Dedifferentiated amniotic fluid mesenchymal stem cell (primary cell): Measurements from ENCODE around the gene HEPHL1.

Experiments
- DNase-seq: peaks from one replicate; pipeline ENCODE4 v3.0.0-alpha.2; 2016; ENCODE audit errors: extremely low spot score

The HEPHL1 gene

DNA sequence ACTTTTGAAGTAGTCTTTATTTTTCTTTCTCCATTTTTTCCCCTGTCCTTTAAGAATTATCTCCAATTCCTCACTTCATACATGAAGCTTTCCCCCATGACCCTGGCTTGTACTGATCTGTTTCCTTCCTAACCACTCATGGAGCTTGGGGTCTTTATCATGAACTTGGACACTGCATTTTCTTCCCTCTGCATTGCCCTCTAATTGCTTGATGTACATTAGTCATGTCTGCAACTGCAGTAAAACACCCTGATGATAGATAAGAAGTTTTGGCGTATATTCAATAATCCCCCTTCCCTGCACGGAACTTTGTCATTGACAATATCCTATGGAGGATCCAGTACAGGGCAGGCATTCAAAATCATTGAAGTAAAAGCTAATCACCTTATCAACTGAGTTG is 3.4 kb downstream of the HEPHL1 start:
- DNase-seq = no peak

DNA sequence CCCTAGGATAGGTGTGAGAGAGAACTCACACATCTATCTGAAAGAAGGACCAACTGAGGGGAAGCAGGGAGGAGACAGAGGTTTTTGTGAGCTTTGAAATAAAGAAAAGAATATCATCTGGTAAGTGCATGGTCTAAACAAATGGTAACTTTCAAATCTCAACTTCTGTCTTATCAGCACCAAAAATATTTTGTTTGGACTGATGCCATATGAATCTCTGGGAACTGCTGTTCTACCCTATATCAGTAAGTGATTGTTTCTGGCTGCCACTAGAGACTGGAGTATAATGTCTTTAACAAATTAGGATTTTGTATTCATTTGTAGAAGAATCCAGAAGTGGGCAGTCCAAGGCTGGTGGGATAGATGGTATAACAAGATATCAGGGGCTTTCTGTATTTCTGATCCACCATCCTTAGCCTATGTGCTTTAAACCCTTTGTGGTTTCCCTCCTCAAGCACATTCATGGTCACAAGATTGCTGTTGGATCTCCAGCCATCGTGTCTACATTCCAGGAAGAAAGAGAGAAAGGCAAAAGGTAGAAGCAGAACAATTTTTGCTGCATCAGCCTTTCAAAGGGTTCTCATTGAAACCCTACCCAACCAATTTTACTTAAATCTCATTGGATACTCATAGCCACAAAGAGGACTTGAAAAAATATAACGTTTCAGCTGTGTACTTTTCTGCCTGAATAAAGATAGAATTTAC is 4.7 kb downstream of the HEPHL1 start:
- DNase-seq = no peak

DNA sequence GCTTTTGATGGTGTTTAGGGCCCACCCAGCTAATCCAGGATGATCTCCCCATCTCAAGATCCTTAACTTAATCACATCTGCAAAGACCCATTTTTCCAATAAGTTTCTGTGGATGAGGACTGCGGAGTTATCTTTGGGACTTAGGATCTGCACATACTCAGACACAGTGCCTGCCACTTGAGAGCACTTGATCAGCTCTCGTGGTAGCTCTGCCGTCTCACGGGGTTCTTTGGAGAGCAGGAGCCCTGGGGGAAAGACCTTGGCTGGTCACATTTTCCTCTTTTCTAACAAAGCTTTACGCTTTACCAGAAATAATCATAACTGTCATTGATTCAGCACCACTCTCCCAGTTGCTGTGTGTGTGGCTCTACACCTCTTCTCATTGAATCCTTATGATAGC is 6.1 kb downstream of the HEPHL1 start:
- DNase-seq = no peak

DNA sequence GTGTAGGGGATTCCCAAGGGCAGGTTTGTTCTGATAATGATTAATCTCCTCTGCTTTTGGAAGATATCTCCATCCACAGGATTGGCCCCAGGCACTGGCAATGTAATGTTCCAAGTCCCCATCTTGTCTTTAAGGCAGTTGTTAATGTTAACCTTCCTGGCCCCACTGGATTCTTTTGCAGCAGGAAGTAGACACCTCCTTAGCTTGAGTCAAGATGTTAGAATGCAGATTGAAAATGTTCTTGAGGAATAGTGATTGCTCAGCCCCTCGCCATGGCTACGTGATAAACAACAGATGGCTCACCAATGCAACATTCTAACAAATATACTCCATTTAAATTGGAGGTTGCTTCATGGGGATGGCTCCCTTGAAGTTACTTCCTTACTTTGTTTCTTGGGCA is 7.3 kb downstream of the HEPHL1 start:
- no peak for DNase-seq

DNA sequence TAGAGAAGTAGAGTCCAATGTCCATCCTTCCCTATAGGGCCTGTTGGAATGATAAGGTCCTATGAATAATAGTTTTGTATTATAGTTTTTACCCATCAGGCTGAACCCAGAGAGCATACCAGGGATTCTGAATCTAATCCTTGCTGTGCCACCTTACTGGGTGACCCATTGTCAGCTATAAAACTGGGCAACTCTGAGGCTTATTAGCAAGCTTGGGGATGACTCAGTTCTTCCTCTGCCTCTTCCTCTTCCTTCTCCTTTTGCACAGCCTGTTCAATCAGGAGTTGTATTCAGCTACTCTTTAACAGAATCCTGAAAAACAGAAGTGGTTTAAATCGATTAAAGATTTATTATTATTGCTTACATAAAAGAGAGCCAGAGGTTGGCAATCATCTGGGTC is 8.9 kb downstream of the HEPHL1 start:
- DNase-seq = no peak

DNA sequence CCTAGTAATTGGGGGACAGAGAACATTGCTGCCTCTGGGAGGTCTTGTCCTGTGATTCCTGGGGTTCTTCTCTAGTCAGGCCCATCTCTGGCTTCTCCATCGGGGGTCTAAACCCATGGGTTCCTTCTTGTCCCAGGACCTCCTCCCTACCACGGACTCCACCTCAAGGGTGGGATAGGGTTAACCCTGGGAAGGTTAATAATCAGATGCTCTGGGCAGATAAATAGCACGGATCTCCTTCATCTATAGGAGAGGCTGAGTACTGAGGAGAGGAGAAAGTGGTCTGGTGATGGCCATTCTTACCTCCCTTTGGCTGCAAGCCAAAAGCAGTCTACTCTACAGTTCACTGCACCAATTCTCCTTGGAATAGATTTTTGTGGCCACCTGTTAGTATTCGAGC is 10.5 kb downstream of the HEPHL1 start:
- DNase-seq = no peak

DNA sequence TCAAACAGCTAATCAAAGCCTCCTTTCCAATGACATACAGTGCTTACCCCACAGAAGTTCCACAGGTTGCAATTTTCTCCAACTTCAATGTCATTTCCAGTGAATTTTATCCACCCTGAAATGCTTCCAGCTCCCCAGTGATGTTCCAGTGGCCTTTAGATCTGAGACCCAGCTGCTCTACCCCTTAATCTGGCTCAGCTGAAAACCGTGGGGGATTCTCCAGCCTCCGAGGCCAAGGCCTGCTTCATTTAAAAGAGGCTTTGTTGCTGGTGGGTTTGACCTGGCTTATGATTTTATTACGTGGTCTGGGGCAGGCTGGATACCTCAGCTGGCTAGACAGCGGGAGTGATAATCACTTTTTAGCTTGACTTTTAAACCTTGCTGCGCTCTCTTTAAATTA is 10.9 kb downstream of the HEPHL1 start:
- no peak for DNase-seq

DNA sequence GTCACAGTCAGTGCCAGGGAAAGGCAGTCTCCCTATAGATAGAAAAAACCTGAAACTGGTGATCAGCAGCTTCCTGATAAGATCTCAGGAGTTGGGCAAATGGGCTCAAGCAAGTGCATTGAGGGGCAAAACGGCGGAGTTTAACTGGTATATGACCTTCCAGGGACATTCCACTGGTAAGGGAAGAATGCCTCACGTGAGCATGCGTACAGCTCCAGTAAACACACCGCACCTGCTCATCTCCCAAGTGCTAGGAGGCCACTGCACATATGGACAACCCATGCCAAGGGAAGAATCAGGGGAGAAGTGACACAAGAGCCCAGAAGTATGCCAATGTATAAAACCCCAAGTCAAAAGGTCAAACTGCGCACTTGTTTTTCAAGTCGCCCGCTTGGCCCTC is 11.6 kb downstream of the HEPHL1 start:
- no peak for DNase-seq

DNA sequence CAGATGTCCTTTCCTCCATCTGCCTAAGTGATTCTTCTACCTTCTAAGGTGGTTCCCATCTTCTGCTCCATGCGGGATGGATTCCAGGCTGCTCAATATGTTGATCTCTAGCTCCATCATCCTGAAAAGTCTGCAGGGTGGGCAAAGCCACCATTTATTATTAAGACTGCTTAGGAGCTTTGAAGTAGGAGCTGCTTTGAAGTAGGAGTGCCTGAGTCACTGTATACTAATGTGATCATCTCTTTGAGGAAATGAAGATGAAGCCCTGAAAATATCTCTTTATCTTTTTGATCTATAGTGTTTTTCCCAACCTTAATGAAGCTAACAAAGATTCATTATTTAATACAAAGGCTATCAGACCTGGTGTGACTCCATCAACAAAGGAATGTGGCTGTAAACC is 13.1 kb downstream of the HEPHL1 start:
- no peak for DNase-seq

DNA sequence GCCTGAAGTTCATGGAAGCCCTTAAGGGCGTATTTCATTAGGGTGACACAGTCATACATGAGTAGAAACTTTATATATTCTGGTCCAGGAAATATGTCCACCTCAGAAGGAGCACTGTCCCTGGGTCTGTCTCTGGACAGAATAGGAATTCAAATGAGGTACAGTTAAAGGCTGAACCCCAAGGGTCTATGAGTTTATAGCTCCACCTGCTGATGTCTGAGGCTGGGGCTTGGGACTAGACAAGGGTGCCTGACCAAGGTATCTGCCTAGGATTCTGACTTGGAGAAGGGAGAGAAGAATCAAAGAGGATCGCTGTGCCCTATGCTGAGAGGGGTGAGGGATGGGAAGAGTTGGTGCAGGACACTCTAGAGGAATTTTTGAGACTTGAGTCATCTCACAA is 14.9 kb downstream of the HEPHL1 start:
- DNase-seq = no peak

DNA sequence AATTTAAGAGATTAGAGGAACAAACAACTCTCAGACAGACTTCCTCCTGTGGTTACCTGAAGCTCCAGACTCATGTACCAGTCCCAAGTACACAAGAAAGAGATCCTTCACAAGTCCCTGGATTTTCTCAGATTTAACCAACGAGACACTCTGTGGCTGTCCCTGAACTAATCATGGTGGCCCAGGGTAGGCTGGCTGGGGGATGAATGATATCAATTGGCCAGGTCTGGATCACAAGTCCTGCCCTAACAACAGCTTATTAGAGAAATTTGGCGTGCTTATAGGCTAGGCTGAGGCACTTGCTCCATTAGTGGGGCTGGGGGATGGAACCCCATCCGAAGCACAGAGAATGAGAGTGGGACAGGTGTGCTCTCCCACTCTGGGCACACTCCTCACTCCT is 22.1 kb downstream of the HEPHL1 start:
- no peak for DNase-seq

DNA sequence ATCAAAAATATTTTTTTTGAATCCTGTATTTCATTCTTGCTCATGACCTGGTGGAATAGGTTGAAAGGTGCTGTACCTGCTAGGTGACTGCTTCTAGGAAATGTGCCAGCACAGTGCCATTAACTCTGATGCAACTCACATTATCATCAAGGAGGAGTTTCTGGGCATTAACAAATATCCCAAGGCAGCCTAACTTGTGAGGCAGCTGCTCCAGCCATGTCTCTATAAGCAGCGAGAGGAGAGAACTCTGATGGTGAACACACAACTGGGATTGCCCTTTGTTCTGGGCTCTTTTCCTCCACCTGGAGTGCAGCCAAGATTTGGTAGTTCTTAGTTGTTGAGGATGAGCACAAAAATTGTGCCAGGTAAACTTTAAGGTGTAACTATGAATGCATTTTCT is 25.6 kb downstream of the HEPHL1 start:
- no peak for DNase-seq

DNA sequence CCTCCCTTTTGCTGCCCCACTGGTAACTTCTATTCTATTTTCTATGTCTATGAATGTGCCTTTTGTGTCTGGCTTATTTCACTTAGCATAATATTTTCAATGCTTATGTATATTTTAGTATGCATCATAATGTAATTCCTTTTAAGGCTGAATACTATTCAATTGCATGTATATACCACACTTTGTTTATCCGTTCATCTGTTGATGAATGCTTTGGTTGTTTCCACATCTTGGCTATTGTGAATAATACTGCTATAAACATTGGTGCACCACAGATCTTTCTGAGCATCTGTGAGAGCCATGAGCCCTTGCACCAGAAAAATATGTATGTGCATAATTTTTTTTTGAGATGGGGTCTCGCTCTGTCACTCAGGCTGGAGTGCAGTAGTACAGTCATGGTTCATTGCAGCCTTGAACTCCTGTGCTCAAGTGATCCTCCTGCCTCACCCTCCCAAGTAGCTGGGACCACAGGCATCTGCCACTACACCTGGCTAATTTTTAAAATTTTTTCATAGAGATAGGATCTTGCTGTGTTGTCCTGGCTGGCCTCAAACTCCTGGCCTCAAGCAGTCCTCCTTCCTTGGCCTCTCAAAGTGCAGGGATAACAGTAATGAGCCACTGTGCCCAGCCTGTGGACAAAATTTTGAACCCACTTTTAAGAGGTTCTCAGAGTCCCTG is 27.0 kb downstream of the HEPHL1 start:
- no peak for DNase-seq

DNA sequence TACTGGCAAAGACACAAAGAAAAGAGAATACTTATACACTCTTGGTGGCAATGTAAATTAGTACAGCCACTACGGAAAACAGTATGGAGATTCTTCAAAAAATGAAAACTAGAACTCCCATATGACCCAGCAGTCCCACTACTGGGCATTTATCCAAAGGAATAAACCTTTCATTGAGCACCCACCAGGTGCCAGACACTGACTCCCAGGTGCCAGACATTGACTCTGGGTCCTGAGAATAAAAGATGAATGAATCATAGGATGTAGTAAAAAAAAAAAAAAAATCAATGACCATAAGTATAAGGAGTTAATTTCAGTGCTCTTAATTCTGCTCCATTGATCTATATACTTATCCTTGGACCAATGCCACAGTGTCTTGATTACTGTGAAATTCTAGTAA is 28.2 kb downstream of the HEPHL1 start:
- DNase-seq = no peak

DNA sequence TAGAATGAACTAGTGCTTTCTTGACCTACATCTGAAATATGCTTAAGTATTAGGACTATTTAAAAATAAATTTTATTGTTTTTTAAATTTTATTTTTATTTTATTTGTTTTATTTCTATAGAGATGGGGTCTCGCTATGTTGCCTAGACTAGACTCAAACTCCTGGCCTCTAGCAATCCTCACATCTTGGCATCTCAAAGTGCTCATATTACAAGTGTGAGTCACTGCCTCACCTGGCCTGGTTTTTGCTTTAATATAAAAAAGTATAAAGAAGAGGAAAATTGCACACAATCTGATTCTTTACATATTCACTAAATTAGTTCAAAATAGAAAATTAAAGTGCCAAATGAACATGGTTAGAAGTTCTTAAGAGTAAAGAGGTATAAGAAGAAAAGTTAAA is 37.5 kb downstream of the HEPHL1 start:
- DNase-seq = no peak

DNA sequence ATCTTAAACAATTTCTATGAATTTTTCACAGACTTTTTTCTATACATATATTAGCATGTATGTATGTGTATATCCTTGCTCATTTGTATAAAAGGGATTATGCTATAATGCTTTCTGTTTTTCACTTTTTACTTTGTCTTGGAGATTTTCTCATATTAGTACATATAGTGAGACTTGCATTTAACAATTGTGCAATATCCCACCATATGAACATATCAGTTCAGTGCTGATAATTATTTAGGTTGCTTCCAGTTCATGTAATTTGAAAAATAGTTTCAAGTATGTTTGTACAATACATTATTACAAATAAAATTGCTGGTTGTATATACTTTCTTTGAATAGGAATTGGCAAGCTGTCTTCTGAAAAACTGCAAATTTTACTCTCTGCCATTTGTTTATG is 37.9 kb downstream of the HEPHL1 start:
- DNase-seq = no peak

DNA sequence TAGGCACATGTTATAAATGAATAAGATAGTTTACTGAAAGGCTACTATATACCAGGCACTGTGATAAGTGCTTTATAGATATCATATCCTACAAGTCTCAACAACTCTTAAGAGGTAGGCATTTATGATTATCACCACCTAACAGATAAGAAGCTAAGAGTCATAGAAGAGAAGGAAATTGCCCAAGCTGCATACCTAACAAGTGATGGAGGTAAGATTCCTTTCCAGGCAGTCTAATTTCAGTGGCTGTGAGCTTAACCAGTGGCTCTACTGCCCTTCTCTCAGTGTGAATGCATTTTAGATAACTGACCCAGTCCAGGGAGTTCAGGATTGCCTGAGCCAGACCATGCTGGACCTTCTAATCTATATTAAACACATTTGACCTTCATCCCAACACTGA is 39.2 kb downstream of the HEPHL1 start:
- no peak for DNase-seq

DNA sequence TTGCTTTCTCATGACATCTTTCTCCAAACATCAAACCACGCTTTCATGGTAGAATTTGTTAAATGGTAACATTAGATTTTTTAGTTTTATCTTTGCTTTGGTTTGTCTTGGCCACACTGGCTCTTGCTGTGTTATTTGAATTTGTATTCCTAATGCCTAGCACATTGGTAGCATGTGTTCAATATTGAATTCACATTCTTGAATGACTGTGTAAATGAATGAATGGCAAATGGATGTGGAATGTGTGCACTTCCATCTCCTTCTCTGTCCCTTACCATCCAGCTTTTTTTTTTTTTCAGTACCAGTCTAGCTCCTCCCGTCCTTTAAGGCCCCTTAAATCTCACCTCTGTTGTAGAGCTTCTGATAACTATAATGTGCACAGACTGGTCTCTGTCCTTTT is 41.2 kb downstream of the HEPHL1 start:
- DNase-seq = no peak

DNA sequence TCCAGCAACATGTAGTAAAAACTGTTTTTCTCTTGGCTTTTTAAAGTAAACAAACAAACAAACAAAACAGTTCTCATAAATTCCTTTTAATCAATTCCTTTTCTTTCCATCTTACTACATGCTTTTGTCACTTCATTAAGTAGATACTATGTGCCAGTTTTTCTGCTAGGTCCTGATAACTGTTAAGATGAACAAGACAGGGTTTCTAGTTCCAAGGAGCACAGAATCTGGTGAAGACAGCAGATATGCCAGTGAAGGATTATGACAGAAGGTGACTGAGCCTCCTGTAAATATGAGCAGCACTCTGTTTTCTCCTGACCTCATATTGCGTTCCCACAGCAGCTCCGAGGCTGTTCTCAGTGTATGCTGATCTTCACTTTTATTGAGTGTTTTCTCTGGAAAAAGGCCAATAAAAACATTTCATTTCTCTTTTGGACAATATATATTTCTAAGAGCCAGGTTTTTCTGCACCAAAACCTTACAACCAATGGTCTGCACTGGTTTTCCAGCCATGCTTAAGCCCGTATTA is 45.8 kb downstream of the HEPHL1 start:
- no peak for DNase-seq

DNA sequence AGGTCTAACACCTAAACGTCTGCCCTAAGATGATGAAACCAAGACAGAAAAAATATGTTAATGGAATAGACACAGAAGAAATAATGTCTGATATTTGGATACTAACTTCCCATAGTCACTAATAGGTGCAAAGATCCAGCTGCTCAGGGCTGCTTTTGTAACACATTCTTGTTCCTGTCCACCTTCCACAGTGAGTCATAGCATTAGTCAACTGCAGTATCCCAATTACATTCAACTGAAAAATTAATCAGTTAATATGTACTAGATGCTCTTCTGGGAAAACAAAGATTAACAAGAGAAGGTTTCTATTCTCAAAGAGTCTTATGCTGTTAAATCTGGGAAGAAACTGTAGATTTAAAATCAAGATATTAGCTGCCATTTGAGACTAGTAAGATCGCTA is 47.6 kb downstream of the HEPHL1 start:
- no peak for DNase-seq

DNA sequence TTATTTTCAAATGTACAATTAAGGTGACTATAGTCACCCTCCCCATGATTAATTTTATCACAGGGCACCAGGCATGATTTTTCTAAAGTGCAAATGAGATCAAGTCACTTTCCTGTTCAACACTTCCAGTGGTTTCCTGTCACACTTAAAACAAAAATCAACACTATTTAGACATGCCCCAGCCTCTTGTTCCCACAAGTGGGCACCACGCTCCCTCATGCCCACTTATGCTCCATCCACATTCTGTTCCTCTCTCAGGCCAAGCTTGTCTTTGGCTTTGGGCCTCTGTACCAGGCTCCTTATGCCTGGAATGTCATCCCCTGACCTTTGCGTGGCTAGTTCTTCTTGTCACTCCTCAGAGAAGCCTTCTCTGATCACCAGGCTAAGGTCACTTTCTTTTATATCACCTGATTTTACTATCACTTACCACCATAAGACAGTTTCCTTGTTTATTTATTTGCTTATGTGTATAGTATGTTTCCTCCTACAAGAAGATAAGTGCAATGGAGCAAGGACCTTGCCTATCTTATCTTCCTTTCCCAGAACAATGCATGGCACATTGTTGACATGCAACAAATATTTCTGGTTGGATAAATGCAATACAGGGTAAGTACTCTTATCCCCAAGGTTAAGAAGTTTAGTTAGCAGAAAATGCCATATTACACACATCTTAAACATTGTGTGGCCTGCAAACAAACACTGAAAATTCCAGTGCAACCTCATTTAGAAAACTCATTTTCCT is 56.6 kb downstream of the HEPHL1 start:
- DNase-seq = no peak

DNA sequence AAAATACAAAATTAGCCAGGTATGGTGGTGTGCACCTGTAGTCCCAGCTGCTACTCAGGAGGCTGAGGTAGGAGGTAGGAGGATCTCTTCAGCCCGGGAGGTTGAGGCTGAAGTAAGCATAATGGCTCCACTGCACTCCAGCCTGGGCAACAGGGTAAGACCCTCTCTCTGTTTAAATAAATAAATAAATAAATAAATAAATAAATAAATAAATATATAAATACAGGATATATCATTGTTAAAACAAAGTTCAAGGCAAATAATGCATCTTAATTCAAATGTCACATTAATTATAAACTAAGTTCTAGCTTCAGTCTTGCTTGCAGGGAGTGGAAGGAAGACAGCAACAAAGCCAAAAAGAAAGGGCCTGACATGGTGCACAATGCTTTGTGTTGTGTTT is 63.0 kb downstream of the HEPHL1 start:
- DNase-seq = no peak

DNA sequence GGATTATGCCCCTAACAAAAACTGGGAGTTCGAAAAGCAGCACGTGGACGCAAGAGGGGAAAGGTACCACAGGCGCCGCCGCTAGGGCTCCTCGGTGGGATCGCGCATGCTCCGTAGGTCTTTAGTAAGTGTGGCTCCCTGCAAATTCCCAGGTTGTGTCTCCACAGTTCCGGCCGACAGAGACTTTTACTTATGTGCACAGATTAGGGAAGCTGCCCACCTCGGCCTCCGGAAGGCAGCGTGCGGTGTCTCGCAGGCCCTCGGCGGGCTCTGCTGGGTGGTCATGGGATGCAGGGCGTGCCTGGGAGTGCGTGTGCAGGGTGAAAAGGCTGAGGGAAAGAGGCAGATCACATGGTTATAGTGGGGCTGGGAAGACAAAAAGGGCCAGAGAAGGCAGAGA is 67.8 kb downstream of the HEPHL1 start:
- DNase-seq = no peak
